EL (cell line): ENCODE data around the gene TMEM145.

Source experiments
- DNase-seq: peaks from one replicate; pipeline ENCODE4 v3.0.0-alpha.2; 2016

TMEM145 gene

DNA sequence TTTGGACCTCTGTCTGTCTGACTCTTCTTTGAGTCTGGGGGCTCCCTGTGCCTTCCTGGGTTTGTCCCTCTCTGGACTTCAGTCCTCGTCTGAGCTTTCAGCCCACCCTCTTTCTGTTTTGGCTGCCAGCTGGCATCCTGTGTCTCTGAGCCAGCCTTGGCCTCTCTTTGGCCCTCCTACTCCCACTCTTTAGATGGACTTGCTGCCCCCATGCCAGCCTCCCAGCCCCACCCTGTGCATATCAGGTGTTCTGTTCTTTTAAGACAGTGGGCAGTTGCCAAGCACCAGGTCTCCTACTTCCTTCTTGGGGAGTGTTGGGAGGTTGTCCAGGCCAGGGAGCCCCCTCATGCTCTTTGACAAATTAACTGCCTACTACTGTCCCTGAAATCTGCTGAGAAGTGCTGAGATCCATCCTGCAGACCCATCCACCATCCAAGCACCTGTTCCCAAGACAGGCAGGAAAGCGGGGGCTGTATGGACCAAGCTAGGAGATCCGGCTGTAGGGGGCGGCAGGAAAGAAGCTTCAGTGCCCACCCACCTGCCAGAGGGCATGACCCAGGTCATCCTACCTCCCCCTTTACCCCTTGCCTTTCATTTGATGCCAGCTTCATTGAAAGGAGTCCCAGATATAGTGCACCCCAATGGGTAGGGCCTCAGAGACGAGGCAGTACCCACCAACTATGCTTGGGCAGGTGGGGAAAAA, 34.5 kb upstream of the TMEM145 start:
- DNase-seq: no peak

GRCh38 chr19:42279155-42279901, 33.8 kb upstream of the TMEM145 start:
- DNase-seq: no peak

DNA sequence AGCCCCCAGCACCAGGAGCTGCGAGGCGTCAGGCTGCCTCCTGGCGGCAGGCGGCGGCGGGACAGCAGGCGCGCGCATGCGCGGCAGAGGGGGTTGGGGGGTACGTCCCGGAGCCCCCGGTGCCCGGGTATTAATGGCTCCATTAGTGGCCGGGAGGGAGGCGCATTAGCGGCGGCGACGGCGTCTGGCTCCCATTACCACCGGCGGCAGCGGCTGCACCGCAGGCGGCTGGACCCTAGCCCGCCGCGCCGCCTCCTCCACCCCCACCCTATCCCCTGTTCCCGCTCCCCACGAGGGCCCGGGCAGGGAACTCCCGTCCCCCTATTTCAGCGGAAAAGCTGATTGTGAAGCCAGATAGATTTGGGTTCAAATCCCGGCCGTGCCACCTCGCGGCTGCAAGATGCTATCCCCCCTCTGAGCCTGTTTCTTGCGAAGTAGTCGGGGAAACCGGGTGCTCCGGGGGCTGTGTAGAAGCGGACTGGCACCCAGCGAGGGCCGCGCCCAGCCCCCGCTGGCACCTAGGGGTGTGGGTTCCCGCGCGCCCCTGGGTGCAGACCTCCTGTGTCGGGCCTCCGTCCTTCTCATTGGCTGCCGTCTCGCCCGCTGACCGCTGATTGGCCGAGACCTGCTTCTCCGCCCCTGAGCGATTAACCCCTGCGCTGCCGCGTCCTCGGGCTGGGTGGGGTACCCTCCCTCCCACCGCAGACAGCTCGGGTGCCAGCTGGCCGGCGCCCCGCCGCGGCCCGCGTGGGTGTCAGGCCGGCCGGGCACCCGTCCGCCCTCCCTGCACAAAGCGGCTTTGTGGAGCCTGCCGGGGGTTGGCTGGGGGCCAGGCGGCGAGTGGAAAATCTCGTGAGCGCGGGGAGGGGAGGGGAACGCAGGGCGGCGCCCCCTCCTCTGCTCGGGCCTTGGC, 33.0 kb upstream of the TMEM145 start:
- peak; percentile 93 for DNase-seq

DNA sequence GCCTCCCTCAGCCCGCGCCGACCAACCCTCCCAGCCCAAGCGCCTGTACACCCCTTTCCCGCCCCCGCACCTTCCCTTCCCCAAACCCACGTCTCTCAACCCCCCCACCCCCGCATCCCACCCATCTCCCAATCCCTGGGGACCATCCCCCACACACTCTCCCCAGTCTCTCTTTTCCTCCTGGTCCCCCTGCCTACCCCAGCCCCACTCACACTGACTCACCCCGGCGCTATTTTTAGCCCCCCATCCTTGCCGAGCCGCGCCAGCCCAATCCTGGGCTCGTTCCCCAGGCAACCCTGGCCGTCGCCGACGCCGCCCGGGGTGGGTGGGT, 32.3 kb upstream of the TMEM145 start:
- no peak for DNase-seq

DNA sequence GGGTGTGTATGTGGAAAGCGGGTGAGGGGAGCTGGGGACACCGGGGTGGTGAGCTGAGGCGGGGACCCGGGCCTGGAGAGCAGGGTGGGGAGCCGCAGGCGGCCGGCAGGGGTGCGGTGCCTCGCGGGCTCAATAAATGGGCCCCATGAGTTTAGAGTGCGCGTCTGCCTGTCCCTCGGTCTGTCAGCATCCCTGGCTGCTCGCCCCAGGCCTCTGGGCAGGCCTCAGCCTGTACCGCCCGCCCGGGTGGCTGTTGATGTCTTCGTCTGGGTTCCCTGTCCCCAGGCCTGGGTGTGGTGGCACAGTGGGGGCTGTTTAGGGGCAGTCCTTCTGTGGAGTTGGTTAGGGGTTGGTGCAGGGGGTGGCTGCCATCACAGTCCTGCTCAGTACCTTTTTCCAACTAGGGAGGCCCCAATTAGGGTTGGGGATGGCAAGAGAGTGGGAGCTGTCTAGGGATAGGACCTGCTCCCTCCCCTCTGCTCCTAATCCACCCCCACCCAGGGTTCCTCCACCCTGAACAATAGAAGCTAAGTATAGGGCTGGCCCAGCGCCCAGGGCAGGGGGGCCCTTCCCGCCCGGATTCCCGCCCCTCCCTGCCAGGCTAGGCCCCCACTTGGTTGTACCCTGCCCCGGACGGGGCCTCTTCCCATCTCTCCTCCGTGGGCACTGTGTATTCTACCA, 31.8 kb upstream of the TMEM145 start:
- DNase-seq: peak; percentile 47

GRCh38 chr19:42281827-42282762, 31.0 kb upstream of the TMEM145 start:
- DNase-seq: peak; percentile 41

DNA sequence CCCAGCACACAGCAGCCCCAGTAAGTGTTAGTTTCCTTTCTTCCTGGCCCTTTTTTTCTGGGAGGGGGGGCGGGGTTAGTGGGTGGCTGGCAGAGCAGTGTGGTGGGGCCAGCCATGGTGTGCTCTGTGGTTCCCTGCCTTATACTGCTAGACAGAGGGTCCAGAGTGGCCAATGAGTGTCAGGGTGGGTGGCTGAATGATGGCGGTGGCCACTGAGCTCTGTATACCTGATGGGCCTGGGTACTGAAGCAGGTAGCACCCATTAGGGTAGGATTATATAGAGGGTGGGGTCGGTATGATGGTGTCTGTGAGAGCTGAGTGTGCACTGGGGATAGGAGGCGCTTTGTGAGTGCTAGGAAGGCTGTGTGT, 30.3 kb upstream of the TMEM145 start:
- no peak for DNase-seq

GRCh38 chr19:42283188-42284065, 29.7 kb upstream of the TMEM145 start:
- peak; percentile 94 for DNase-seq

- peak; percentile 84 for DNase-seq
Observed at GRCh38 chr19:42284066-42284501, 29.0 kb upstream of the TMEM145 start.

GRCh38 chr19:42284591-42285341, 28.3 kb upstream of the TMEM145 start:
- DNase-seq: no peak

GRCh38 chr19:42285541-42285941, 27.6 kb upstream of the TMEM145 start:
- no peak for DNase-seq

GRCh38 chr19:42285988-42286348, 27.1 kb upstream of the TMEM145 start:
- no peak for DNase-seq

DNA sequence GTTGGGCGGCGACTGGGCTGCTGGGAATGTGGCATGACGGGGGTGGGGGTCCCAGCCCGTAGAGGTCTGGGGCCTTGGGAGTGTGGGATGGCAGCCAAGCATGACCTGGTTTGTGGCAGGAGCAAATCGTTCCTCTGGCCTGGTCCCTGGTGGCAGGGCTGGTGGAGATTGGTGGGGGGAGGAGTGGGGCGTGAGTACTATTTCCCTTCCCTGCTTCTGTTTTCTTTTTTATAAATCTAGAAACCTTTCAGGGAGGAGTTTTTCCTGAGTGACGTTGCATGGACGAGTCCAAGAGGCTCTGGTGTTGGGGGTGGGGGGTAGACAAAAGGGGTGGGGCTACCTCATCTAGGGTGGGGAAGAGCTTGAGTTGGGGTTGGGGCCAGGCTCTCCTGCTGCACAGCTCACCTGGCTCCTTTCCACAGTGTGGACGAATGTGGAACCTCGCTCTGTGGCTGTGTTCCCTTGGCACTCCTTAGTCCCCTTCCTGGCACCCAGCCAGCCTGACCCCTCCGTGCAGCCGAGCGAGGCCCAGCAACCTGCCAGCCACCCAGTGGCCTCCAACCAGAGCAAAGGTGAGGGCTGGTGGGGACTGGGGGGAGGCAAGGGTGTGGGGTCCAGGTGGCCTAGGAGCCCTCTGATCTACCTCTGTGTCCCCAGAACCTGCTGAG, 26.6 kb upstream of the TMEM145 start:
- DNase-seq: no peak

DNA sequence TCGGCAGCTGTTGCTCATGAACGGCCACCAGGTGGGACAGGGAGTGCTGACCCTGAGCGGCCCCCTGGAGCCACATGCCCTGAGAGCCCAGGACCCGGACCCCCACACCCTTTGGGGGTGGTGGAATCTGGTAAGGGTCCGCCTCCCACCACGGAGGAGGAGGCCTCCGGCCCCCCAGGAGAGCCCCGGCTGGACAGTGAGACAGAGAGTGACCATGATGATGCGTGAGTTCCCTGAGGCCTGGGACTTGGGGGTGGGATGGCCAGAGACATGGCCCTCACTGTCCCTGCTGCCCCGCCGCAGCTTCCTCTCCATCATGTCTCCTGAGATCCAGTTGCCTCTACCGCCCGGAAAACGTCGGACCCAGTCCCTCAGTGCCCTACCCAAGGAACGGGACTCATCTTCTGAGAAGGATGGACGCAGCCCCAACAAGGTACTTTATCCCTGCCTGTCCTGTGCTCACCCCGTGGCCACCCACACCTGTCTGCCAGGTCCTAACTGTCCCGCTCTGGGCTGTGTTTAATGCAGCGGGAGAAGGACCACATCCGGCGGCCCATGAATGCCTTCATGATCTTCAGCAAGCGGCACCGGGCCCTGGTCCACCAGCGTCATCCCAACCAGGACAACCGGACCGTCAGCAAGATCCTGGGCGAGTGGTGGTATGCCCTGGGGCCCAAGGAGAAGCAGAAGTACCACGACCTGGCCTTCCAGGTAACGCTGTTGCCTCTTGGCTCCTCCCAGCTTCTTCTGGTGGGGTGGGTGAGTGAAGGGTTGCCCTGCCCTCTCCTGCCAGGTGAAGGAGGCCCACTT, 25.9 kb upstream of the TMEM145 start:
- DNase-seq: no peak

- DNase-seq: no peak
Observed at GRCh38 chr19:42287827-42288107, 25.3 kb upstream of the TMEM145 start.

DNA sequence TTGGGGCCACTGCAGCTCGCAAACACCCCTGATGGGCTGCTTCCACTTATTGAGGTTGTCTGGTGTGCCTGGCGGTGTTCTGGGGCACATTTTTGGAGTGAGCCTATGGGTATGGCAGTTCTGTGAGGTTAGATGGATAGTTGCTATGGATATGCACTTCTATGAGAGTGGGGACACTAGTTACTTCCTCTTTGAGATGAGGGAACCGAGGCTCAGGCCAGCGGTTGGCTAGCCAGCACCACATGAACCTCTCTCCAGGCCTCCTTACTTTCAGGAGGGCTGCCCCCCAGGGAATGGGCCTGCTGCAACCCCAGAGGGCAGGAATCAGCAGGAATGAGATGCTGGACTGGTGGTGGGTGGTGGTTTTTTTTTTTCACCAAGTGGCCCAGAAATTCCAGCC, 24.7 kb upstream of the TMEM145 start:
- no peak for DNase-seq

DNA sequence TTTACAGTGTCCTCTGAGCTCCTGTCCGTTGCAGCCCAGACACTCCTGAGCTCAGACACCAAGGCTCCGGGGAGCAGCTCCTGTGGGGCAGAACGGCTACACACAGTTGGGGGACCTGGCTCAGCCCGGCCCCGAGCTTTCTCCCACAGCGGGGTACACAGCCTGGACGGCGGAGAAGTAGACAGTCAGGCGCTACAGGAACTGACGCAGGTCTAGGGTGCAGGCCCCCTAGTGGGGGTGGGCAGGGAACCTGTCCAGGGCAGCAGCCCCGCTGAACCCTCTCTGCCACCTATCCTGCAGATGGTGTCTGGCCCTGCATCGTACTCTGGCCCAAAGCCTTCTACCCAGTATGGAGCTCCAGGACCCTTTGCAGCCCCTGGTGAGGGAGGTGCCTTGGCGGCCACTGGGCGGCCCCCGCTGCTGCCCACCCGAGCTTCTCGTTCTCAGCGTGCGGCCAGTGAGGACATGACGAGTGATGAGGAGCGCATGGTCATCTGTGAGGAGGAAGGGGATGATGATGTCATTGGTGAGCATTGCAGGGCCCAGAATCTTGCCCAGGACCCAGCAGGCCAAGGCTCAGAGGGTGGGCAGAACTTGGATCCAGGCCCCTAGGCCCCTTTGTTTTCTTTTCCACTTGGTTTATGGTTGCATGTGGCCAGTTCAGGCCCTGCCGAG, 24.1 kb upstream of the TMEM145 start:
- no peak for DNase-seq

GRCh38 chr19:42289556-42290041, 23.5 kb upstream of the TMEM145 start:
- DNase-seq: no peak
